Measurements from ENCODE around the gene ZNF592. TPM values are rescaled to one million over a fixed set of nuclear protein-coding genes. Genes with fewer than 3 reads are reported as not detected.

The ZNF592 gene
- 10 to 100 TPM in 1 of 2 donors, 1 to 10 TPM in 1; 9.7 to 18.4 TPM for total RNA-seq

- DNase-seq (ENCODE audit: low spot score), result peak; percentile 74
- TF ChIP-seq CTCF (IDR thresholded peaks at IDR 0.05), result peak in 1 of 2 donors; percentile 32
- no peaks in the 10 kb centered on the region for H3K27me3 ChIP-seq
- no peaks in the 10 kb centered on the region for H3K9me3 ChIP-seq
- peak within 1 kb of the TSS; percentile 72 to 85 for H3K4me3 ChIP-seq
- peak within 1 kb of the TSS; percentile 98 to 100 for H3K27ac ChIP-seq
- no peaks in the 10 kb centered on the region for H3K36me3 ChIP-seq
- H3K4me1 ChIP-seq, result peaks cover 0 to 51% of the 10 kb centered on the region in 2 donors
Measured at GRCh38 chr15:84748274-84749110, at the start of gene ZNF592. TSS of gene ZNF592 (plus strand) at chr15:84748592. CDS start at chr15:84782676, 34,084 bp downstream.

- no peak overlapping the region for H3K4me3 ChIP-seq
- no peak for DNase-seq (ENCODE audit: low spot score)
- H3K27ac ChIP-seq, result no peak overlapping the region
- no peak for TF ChIP-seq CTCF (IDR thresholded peaks at IDR 0.05)
- no peaks in the 10 kb centered on the region for H3K36me3 ChIP-seq
- no peaks in the 10 kb centered on the region for H3K9me3 ChIP-seq
- no peaks in the 10 kb centered on the region for H3K27me3 ChIP-seq
- H3K4me1 ChIP-seq, result peaks cover 0 to 15% of the 10 kb centered on the region in 2 donors
Measured at GRCh38 chr15:84699538-84700191, 48.7 kb upstream of the ZNF592 start.

GRCh38 chr15:84702961-84703482 lies 45.4 kb upstream of the ZNF592 start:
- H3K36me3 ChIP-seq, result no peaks in the 10 kb centered on the region
- H3K4me1 ChIP-seq, result peaks cover 0 to 15% of the 10 kb centered on the region in 2 donors
- no peaks in the 10 kb centered on the region for H3K9me3 ChIP-seq
- peak overlapping the region; percentile 30 to 44 for H3K27ac ChIP-seq
- TF ChIP-seq CTCF (IDR thresholded peaks at IDR 0.05), result no peak
- peak; percentile 69 for DNase-seq (ENCODE audit: low spot score)
- H3K4me3 ChIP-seq, result no peak overlapping the region
- no peaks in the 10 kb centered on the region for H3K27me3 ChIP-seq

GRCh38 chr15:84703808-84704207 lies 44.6 kb upstream of the ZNF592 start:
- Histone ChIP-seq H3K4me1 (peaks cover 0 to 15% of the 10 kb centered on the region in 2 donors), H3K4me3 (no peak overlapping the region), H3K9me3 (no peaks in the 10 kb centered on the region), H3K27ac (no peak overlapping the region), H3K36me3 (no peaks in the 10 kb centered on the region), H3K27me3 (no peaks in the 10 kb centered on the region)
- no peak for TF ChIP-seq CTCF (IDR thresholded peaks at IDR 0.05)
- no peak for DNase-seq (ENCODE audit: low spot score)

GRCh38 chr15:84714372-84714771 lies 34.0 kb upstream of the ZNF592 start:
- peaks cover 0 to 25% of the 10 kb centered on the region in 2 donors for H3K4me1 ChIP-seq
- H3K36me3 ChIP-seq, result peaks cover 22% of the 10 kb centered on the region
- H3K27me3 ChIP-seq, result no peaks in the 10 kb centered on the region
- H3K27ac ChIP-seq, result peak overlapping the region in 1 of 2 donors; percentile 13
- no peak for DNase-seq (ENCODE audit: low spot score)
- no peak for TF ChIP-seq CTCF (IDR thresholded peaks at IDR 0.05)
- H3K4me3 ChIP-seq, result peak overlapping the region in 1 of 2 donors; percentile 3
- H3K9me3 ChIP-seq, result no peaks in the 10 kb centered on the region
